HG03064 (cell line): ENCODE results near the gene STX16.

Experiments
- ATAC-seq: cut with Tn5 transposase; IDR thresholded peaks from one replicate; pipeline ENCODE4 v1.9.1; 2021; ENCODE audit warnings: low read depth; ENCODE audit not compliant: unreplicated experiment

The STX16 gene

GRCh38 chr20:58651946-58652605 is 993 bp downstream of the STX16 start:
- peak; percentile 34 for ATAC-seq

DNA sequence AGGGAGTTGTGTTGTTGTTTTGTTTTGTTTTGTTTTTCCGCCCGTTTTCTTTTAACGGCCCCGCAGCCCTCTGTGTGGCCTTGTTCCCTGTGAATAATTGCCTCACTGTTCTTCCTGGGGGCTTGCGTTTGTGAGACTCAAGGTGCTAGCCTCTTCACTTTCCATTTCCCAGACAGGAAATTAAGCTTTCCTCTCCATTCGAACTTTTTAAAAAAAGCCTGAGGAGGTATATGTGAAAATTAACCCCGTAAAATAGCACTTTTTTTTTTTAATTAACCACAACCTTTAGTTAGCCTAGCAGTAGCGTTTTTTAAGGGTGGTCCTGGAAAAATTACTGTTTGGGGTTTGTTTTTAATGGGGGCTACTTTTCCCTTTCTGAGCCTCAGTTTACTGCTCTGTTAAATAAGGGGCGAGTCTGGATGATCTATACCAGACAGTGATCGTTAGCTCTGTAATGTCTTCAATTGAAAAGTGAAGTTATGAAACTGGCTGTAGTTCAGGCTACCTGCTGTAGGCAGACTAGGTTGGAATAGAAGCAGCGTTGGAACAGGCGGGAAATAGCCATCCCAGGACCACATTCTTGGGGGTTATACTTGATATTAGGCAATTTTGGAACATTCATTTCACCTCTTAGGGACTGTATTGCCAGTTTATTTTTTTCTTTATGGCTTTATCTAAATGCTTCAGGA is 1.7 kb downstream of the STX16 start:
- peak; percentile 14 for ATAC-seq

DNA sequence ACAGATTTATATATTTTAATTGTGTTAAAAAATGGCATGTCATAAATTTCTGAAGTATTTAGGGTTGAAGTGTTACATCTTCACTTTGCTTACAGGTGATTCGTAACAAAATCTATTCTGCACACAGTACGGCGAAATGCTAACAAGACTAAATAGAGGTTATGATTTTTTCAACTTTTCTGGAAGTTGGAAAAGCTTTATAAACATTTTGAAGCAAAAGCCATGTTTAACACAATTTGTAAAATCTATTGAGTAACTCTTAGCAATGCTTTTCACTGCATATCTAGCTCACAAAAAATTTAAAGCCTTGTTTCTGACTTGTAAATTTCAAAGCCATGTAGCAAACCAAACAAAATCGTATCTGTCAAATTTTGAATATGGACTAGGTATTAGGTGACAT is 3.3 kb downstream of the STX16 start:
- ATAC-seq, result no peak

- no peak for ATAC-seq
Observed at GRCh38 chr20:58655328-58656107, 4.4 kb downstream of the STX16 start.

GRCh38 chr20:58656831-58657230 is 5.7 kb downstream of the STX16 start:
- no peak for ATAC-seq

DNA sequence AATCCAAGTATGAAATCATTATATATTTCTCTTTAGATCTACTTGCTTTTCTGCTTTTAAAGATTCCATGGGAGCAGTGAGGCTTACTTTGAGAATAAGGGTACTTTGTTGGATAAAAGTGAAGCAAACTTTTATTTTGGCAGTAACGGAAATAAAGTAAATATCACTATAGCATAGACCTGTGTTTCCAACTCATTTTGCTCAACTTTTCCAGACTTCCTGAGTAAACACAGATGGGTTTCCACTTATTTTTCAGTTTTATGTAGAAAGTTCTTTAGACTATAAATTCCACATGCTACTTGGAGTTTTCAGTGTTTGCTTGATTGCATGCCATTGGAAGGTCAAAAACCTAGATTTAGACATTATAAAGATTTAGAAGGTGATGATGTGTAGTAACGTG is 6.2 kb downstream of the STX16 start:
- ATAC-seq, result no peak

GRCh38 chr20:58657986-58658385 is 6.9 kb downstream of the STX16 start:
- no peak for ATAC-seq

GRCh38 chr20:58658760-58659159 is 7.7 kb downstream of the STX16 start:
- no peak for ATAC-seq

- ATAC-seq, result no peak
Observed at GRCh38 chr20:58659841-58660240, 8.8 kb downstream of the STX16 start.

- ATAC-seq, result no peak
Observed at GRCh38 chr20:58660855-58661597, 9.9 kb downstream of the STX16 start.

DNA sequence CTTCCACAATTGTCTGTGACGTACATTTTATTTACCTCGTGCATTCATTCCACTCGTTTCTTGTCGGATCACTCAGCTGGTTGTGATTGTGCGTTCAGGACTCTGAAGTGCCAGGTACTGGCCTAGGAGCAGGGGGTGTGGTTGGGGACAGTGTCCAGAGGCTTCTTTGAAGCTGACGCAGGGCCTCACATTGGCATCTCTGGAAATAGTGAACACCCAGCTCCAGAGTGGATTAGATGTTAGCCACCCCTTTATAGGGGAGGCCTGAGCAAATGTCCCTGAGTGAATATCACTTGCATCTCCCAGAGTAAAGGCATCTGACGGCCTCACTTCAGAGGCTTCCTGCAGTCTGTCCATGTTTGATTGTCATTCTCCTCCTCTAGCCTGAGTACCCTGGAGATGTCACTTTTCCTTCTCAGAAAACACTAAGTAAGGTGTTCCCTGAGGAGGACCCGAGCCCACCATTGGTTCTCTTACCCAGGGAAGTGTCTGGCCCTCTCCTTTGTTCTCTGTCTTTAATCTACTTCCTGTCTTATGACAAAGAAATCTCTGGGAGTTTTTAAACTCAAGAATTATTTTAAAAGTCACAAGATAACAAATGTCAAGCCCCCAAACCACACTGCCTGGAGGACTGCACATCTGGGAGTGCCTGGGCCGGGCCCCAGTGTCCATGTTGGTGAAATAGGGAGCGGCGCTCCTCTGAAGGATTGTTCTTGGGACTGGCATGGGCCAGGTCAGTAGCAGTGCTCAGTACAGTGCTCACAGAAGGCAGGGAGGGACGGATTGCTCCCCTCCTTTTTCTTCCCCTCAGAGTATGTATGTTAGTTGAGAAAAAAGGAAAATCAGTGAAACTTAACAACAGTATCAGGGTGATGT is 10.8 kb downstream of the STX16 start:
- no peak for ATAC-seq

GRCh38 chr20:58664331-58664730 is 13.2 kb downstream of the STX16 start:
- ATAC-seq, result no peak

GRCh38 chr20:58664883-58665282 is 13.8 kb downstream of the STX16 start:
- no peak for ATAC-seq

GRCh38 chr20:58665606-58666005 is 14.5 kb downstream of the STX16 start:
- ATAC-seq, result no peak

GRCh38 chr20:58666702-58667101 is 15.6 kb downstream of the STX16 start:
- no peak for ATAC-seq

GRCh38 chr20:58667975-58668374 is 16.9 kb downstream of the STX16 start:
- ATAC-seq, result no peak

DNA sequence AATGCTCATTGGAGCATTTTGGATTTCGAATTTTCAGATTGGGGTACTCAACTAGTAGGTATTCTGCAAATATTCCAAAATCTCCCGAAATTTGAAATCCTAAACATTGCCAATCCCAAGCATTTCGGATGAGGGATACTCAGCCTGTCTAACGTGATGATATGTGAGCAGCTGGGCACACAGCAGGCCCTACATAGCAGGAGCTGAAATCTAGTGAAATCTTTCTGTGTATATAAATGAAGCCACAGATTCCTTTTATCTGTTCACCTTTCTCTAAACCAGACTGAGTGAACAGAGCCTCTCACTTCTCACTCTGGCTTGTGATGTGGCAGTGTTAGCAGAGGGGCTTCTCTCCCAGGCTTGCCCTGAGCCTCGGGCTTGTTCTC is 17.8 kb downstream of the STX16 start:
- ATAC-seq, result no peak

GRCh38 chr20:58669287-58670006 is 18.4 kb downstream of the STX16 start:
- ATAC-seq, result no peak

GRCh38 chr20:58670102-58670501 is 19.0 kb downstream of the STX16 start:
- no peak for ATAC-seq
